ENCODE data around the gene CDKN2B-AS1.
A peak's percentile ranks its signal among the peaks of the same experiment; 100 is the strongest.

CDKN2B-AS1 gene

GRCh38 chr9:22117511-22118384 is 123.2 kb downstream of the CDKN2B-AS1 start:
- DNase-seq (ENCODE audit: low read depth, low spot score) = peak; percentile 23

- no peak for DNase-seq (ENCODE audit: low read depth, low spot score)
Measured at GRCh38 chr9:22118810-22119521, 124.4 kb downstream of the CDKN2B-AS1 start.

GRCh38 chr9:22119522-22120158 is 125.0 kb downstream of the CDKN2B-AS1 start:
- DNase-seq (ENCODE audit: low read depth, low spot score) = peak; percentile 18

- no peak for DNase-seq (ENCODE audit: low read depth, low spot score)
Measured at GRCh38 chr9:22120159-22120549, 125.6 kb downstream of the CDKN2B-AS1 start.

GRCh38 chr9:22120595-22120994 is 126.0 kb downstream of the CDKN2B-AS1 start:
- DNase-seq (ENCODE audit: low read depth, low spot score) = no peak

GRCh38 chr9:22124263-22125011 is 129.8 kb downstream of the CDKN2B-AS1 start:
- DNase-seq (ENCODE audit: low read depth, low spot score) = no peak

GRCh38 chr9:22129133-22129532 is 134.5 kb downstream of the CDKN2B-AS1 start:
- DNase-seq (ENCODE audit: low read depth, low spot score) = no peak

GRCh38 chr9:22129633-22130032 is 135.0 kb downstream of the CDKN2B-AS1 start:
- no peak for DNase-seq (ENCODE audit: low read depth, low spot score)

GRCh38 chr9:22131817-22132216 is 137.2 kb downstream of the CDKN2B-AS1 start:
- DNase-seq (ENCODE audit: low read depth, low spot score) = no peak

- no peak for DNase-seq (ENCODE audit: low read depth, low spot score)
Measured at GRCh38 chr9:22134390-22134789, 139.8 kb downstream of the CDKN2B-AS1 start.

GRCh38 chr9:22136461-22137096 is 142.0 kb downstream of the CDKN2B-AS1 start:
- no peak for DNase-seq (ENCODE audit: low read depth, low spot score)

GRCh38 chr9:22138956-22139660 is 144.5 kb downstream of the CDKN2B-AS1 start:
- no peak for DNase-seq (ENCODE audit: low read depth, low spot score)

- DNase-seq (ENCODE audit: low read depth, low spot score) = no peak
Measured at GRCh38 chr9:22141908-22142307, 147.3 kb downstream of the CDKN2B-AS1 start.

- no peak for DNase-seq (ENCODE audit: low read depth, low spot score)
Measured at GRCh38 chr9:22142671-22143070, 148.1 kb downstream of the CDKN2B-AS1 start.

- DNase-seq (ENCODE audit: low read depth, low spot score) = no peak
Measured at GRCh38 chr9:22143799-22144625, 149.4 kb downstream of the CDKN2B-AS1 start.

GRCh38 chr9:22146604-22147003 is 152.0 kb downstream of the CDKN2B-AS1 start:
- DNase-seq (ENCODE audit: low read depth, low spot score) = no peak

GRCh38 chr9:22147813-22148527 is 153.4 kb downstream of the CDKN2B-AS1 start:
- no peak for DNase-seq (ENCODE audit: low read depth, low spot score)

GRCh38 chr9:22148528-22148875 is 153.9 kb downstream of the CDKN2B-AS1 start:
- no peak for DNase-seq (ENCODE audit: low read depth, low spot score)
